ENCODE data around the gene IGF1R.

Gene IGF1R

GRCh38 chr15:98931004-98931403 is 282.7 kb downstream of the IGF1R start:
- DNase-seq = no peak

GRCh38 chr15:98933406-98933805 is 285.1 kb downstream of the IGF1R start:
- no peak for DNase-seq

- DNase-seq = no peak
Observed at GRCh38 chr15:98935736-98936135, 287.4 kb downstream of the IGF1R start.

GRCh38 chr15:98937413-98938104 is 289.2 kb downstream of the IGF1R start:
- no peak for DNase-seq

- no peak for DNase-seq
Observed at GRCh38 chr15:98938105-98938417, 289.7 kb downstream of the IGF1R start.

GRCh38 chr15:98938799-98939198 is 290.5 kb downstream of the IGF1R start:
- no peak for DNase-seq

- DNase-seq = no peak
Observed at GRCh38 chr15:98939311-98940080, 291.2 kb downstream of the IGF1R start.

- no peak for DNase-seq
Observed at GRCh38 chr15:98941595-98942255, 293.4 kb downstream of the IGF1R start.

- no peak for DNase-seq
Observed at GRCh38 chr15:98942431-98942830, 294.1 kb downstream of the IGF1R start.

- no peak for DNase-seq
Observed at GRCh38 chr15:98943051-98943508, 294.7 kb downstream of the IGF1R start.

GRCh38 chr15:98943601-98944151 is 295.3 kb downstream of the IGF1R start:
- no peak for DNase-seq

- no peak for DNase-seq
Observed at GRCh38 chr15:98946301-98947255, 298.2 kb downstream of the IGF1R start.

GRCh38 chr15:98948456-98948855 is 300.1 kb downstream of the IGF1R start:
- DNase-seq = no peak

- DNase-seq = no peak
Observed at GRCh38 chr15:98948941-98949340, 300.6 kb downstream of the IGF1R start.

- no peak for DNase-seq
Observed at GRCh38 chr15:98949624-98950023, 301.3 kb downstream of the IGF1R start.

GRCh38 chr15:98950248-98950647 is 301.9 kb downstream of the IGF1R start:
- DNase-seq = no peak

GRCh38 chr15:98951004-98951403 is 302.7 kb downstream of the IGF1R start:
- no peak for DNase-seq

- no peak for DNase-seq
Observed at GRCh38 chr15:98951493-98952320, 303.4 kb downstream of the IGF1R start.

GRCh38 chr15:98952381-98952803 is 304.1 kb downstream of the IGF1R start:
- DNase-seq = peak; percentile 27

GRCh38 chr15:98953000-98953787 is 304.9 kb downstream of the IGF1R start:
- DNase-seq = peak; percentile 44

- DNase-seq = no peak
Observed at GRCh38 chr15:98953968-98954367, 305.6 kb downstream of the IGF1R start.

All from stimulated activated CD4-positive, alpha-beta T cell treated with anti-CD3 and anti-CD28 coated beads, Interleukin-1b, Interleukin-23, amount 100 ng/mL, for 48 hours (primary cell).